Choroid plexus epithelial cell (primary cell): ENCODE measurements around the gene TRIM15.
"Not testable (repeated sequence)": the region's sequence is repeated elsewhere in the genome, so short reads cannot be mapped to it uniquely, and the experiment has no call there.

Experiments
- DNase-seq: peaks from one replicate; pipeline ENCODE4 v3.0.0-alpha.2; 2010; ENCODE audit warnings: low read depth
- H3K4me3 ChIP-seq: 2 replicates; pipeline ENCODE4 v1.5.1; 2011; ENCODE audit warnings: low read depth, mild to moderate bottlenecking, control low read depth, low read length, moderate library complexity
- CTCF ChIP-seq: conservative IDR thresholded peaks from 2 replicates; pipeline ENCODE4 v1.5.1; 2011; ENCODE audit warnings: low read depth, mild to moderate bottlenecking, control low read depth, inconsistent platforms, low read length, moderate library complexity

Gene TRIM15

GRCh38 chr6:30216096-30216495 lies 52.8 kb downstream of the TRIM15 start:
- H3K4me3 ChIP-seq: no peak overlapping the region
- no peak for DNase-seq
- no peak for TF ChIP-seq CTCF

GRCh38 chr6:30219244-30219643 lies 55.9 kb downstream of the TRIM15 start:
- no peak overlapping the region for H3K4me3 ChIP-seq
- DNase-seq: peak; percentile 75
- peak; percentile 96 for TF ChIP-seq CTCF

- DNase-seq, H3K4me3 ChIP-seq: not testable (repeated sequence)
Observed at GRCh38 chr6:30221395-30221794, 58.0 kb downstream of the TRIM15 start.

- not testable (repeated sequence) for DNase-seq, H3K4me3 ChIP-seq
Observed at GRCh38 chr6:30221956-30222355, 58.6 kb downstream of the TRIM15 start.
